HCT116 (cell line): Measurements from ENCODE around the gene EXOC6B. TPM values are rescaled to one million over a fixed set of nuclear protein-coding genes. Genes with fewer than 3 reads are reported as not detected.

Source experiments
- ATAC-seq: fragments of 200-7000 bp; cut with Tn5 transposase; 2 replicates; pipeline ENCODE4 v1.9.1; 2020; ENCODE audit warnings: mild to moderate bottlenecking, moderate library complexity
- BruUV-seq: library from RNA; stranded (reverse); fragments of 400-500 nt; replicated peaks from 2 replicates; lab custom pipeline; 2021; lab: Mats Ljungman, UMichigan
- CTCF ChIA-PET: fragments of 300-600 bp; sonication (Branson Sonifier 250); formaldehyde crosslinking; loops from one replicate; lab custom pipeline; 2021; ENCODE audit warnings: antibody characterized with exemption; lab: Charles Lee
- POLR2A ChIA-PET: fragments of 300-600, 350-600 bp; sonication (Branson Sonifier 250); formaldehyde crosslinking; loops from one replicate; lab custom pipeline; 2021; ENCODE audit warnings: antibody characterized with exemption; lab: Charles Lee
- RAD21 ChIA-PET, 2 experiments: fragments of 300-600 bp; sonication (Branson Sonifier 250); formaldehyde crosslinking; loops; one replicate each; lab custom pipeline; 2023; ENCODE audit warnings: low total read pairs in 2 of 2; ENCODE audit not compliant: uncharacterized antibody in 2 of 2, unreplicated experiment in 2 of 2, low non-redundant PET in 1 of 2; lab: Charles Lee
- DNase-seq: peaks from one replicate; pipeline ENCODE4 v3.0.0-alpha.2; 2010; ENCODE audit warnings: low read depth, low spot score
- H2AFZ ChIP-seq: fragments of 200-600 bp; shearing (Covaris generic), sonication (generic); 2 replicates; pipeline ENCODE4 v1.6.1; 2017; ENCODE audit warnings: low read depth, mixed run types, mixed read lengths, antibody characterized with exemption, low read length; ENCODE audit not compliant: poor library complexity, severe bottlenecking
- H3K27ac ChIP-seq: 2 replicates; pipeline ENCODE4 v1.5.1; 2012; ENCODE audit warnings: low read depth, low read length
- H3K27me3 ChIP-seq: fragments of 200-600 bp; sonication (generic); 2 replicates; pipeline ENCODE4 v1.6.1; 2016; ENCODE audit warnings: mixed run types, low read length, mixed read lengths; ENCODE audit not compliant: insufficient read depth
- H3K36me3 ChIP-seq, 2 experiments: fragments of 200-500 bp in 1 of 2; fragments of 200-600 bp in 1 of 2; sonication (Bioruptor generic) in 1 of 2; sonication (generic) in 1 of 2; 2 replicates each; pipeline versions ENCODE4 v1.5.1 to v1.6.1; 2014 to 2016; ENCODE audit warnings: low read length in 2 of 2, inconsistent platforms in 1 of 2, mixed read lengths in 1 of 2, mixed run types in 1 of 2; ENCODE audit not compliant: insufficient read depth in 2 of 2, control insufficient read depth in 1 of 2
- H3K4me1 ChIP-seq, 2 experiments: fragments of 200-600 bp in 1 of 2; sonication (generic) in 1 of 2; 2 replicates each; pipeline versions ENCODE4 v1.5.1 to v1.6.1; 2012 to 2017; ENCODE audit warnings: low read length in 2 of 2, inconsistent platforms in 1 of 2, mild to moderate bottlenecking in 1 of 2, mixed read lengths in 1 of 2, mixed run types in 1 of 2, moderate library complexity in 1 of 2; ENCODE audit not compliant: insufficient read depth in 2 of 2, control insufficient read depth in 1 of 2
- H3K4me2 ChIP-seq: fragments of 200-600 bp; sonication (generic); 2 replicates; pipeline ENCODE4 v1.6.1; 2017; ENCODE audit warnings: mixed run types, low read length, mixed read lengths
- H3K4me3 ChIP-seq, 2 experiments: fragments of 200-600 bp in 1 of 2; sonication (generic) in 1 of 2; replicated peaks in 1 of 2; 2 replicates each; pipeline ENCODE4 v1.5.1; 2011 to 2016; ENCODE audit warnings: low read length in 2 of 2, control low read depth in 1 of 2, low read depth in 1 of 2, mild to moderate bottlenecking in 1 of 2, mixed read lengths in 1 of 2, mixed run types in 1 of 2
- H3K79me2 ChIP-seq: fragments of 200-600 bp; sonication (generic); 2 replicates; pipeline ENCODE4 v1.6.1; 2017; ENCODE audit warnings: mild to moderate bottlenecking, mixed run types, low read length, moderate library complexity, mixed read lengths; ENCODE audit not compliant: insufficient read depth
- H3K9ac ChIP-seq: fragments of 200-600 bp; sonication (generic); 2 replicates; pipeline ENCODE4 v1.6.1; 2016; ENCODE audit warnings: low read length, mixed read lengths
- H3K9me2 ChIP-seq: fragments of 200-600 bp; sonication (generic), shearing (Covaris generic); 2 replicates; pipeline ENCODE4 v1.6.1; 2017; ENCODE audit warnings: mixed run types, mild to moderate bottlenecking, moderate library complexity; ENCODE audit not compliant: insufficient read depth
- H3K9me3 ChIP-seq, 2 experiments: fragments of 200-500 bp in 1 of 2; fragments of 200-600 bp in 1 of 2; sonication (Bioruptor generic) in 1 of 2; sonication (generic) in 1 of 2; 2 replicates each; pipeline ENCODE4 v1.6.1; 2014 to 2017; ENCODE audit warnings: low read length in 2 of 2, mixed read lengths in 2 of 2, inconsistent platforms in 1 of 2, low read depth in 1 of 2, mild to moderate bottlenecking in 1 of 2, mixed run types in 1 of 2, moderate library complexity in 1 of 2; ENCODE audit not compliant: control insufficient read depth in 1 of 2, insufficient read depth in 1 of 2
- H4K20me1 ChIP-seq: fragments of 200-600 bp; sonication (generic), shearing (Covaris generic); 2 replicates; pipeline ENCODE4 v1.6.1; 2017; ENCODE audit warnings: mixed run types, mild to moderate bottlenecking, moderate library complexity; ENCODE audit not compliant: insufficient read depth
- CBX3 ChIP-seq: IDR thresholded peaks from 2 replicates; pipeline ENCODE4 v1.6.1; 2012; ENCODE audit warnings: low read depth
- EZH2phosphoT487 ChIP-seq: fragments of 200-600 bp; IDR thresholded peaks from 2 replicates; pipeline ENCODE4 v1.6.1; 2018; ENCODE audit warnings: antibody characterized with exemption, borderline replicate concordance
- REST ChIP-seq: IDR thresholded peaks from 2 replicates; pipeline ENCODE4 v1.6.1; 2012; ENCODE audit warnings: low read depth
- SIN3A ChIP-seq: IDR thresholded peaks from 2 replicates; pipeline ENCODE4 v1.6.1; 2012; ENCODE audit warnings: low read depth
- SP1 ChIP-seq: IDR thresholded peaks from 2 replicates; pipeline ENCODE4 v1.6.1; 2012; ENCODE audit warnings: low read depth
- TCF7L2 ChIP-seq: IDR thresholded peaks from 2 replicates; pipeline ENCODE4 v1.7.0; 2011; ENCODE audit warnings: borderline replicate concordance, inconsistent platforms; ENCODE audit not compliant: insufficient read depth, insufficient read length; ENCODE audit errors: extremely low read depth
- YY1 ChIP-seq: IDR thresholded peaks from 2 replicates; pipeline ENCODE4 v1.6.1; 2011; ENCODE audit warnings: low read length, low read depth, moderate library complexity, mild to moderate bottlenecking; ENCODE audit not compliant: insufficient replicate concordance; ENCODE audit errors: extremely low read depth
- intact Hi-C: fragments of 100-400 bp; cut with micrococcal nuclease; formaldehyde crosslinking; loops from 2 replicates; pipeline ENCODE4 v1.10.0; 2022
- total RNA-seq: library from RNA; stranded (reverse); gene quantifications from one replicate; pipeline ENCODE4 v1.2.1, GENCODE V29; 2021; ENCODE audit not compliant: unreplicated experiment

Gene EXOC6B
- total RNA-seq, 1 experiment from 2014 or later: 25.4 TPM

DNA sequence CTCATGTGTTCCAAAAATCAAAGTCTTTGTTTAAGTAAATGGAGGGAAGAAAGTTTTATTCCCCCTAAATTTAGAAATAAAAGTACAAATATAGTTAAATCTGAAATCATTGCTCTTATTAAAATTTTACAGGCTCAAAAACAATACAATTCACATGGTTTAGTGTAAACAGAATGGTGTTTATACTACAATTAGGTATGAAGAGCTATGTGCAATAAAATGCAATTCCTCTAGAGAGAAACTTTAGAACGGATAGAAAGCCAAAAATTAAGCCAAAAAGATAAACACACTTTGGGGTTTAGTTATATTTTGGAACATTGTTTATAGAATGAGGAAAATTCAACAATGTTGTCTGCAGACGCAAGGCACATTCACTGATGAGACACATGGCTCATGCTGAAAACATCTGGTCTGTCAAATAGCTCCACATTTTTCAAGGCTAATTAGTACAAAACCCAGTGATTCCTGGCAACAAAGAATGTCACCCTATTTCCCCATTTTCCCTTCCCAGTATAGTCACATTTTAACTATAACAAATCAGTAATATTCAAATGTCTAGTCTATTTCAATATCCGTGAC, 103.3 kb downstream of the EXOC6B start (continued):
- no peak for TF ChIP-seq REST
- TF ChIP-seq TCF7L2: no peak

DNA sequence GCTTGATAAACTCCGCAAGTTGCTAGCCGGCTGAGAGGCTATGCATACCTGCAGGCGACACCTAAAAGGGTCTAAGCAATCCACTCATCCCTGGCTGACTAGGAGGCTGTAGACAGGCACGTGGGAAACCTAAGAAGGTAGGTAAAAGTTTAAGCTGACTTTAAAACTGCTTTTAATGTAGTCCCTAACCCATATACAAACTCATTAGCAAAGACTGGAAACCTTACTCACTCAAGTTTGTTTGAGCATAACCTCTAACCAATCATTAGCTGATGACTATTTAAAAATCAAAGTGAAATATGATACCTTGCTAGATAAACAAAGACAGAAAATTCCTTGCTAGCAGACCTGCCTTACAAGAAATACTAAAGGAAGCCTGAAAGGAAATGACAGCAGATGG, 106.4 kb downstream of the EXOC6B start:
- H4K20me1 ChIP-seq: no peaks in the 10 kb centered on the region
- no peaks in the 10 kb centered on the region for H3K9me2 ChIP-seq
- H3K4me2 ChIP-seq: peak overlapping the region; percentile 30
- no peak overlapping the region for H3K4me3 ChIP-seq
- no peaks in the 10 kb centered on the region for H3K27me3 ChIP-seq
- H3K79me2 ChIP-seq: no peaks in the 10 kb centered on the region
- H3K9ac ChIP-seq: no peak overlapping the region
- CTCF ChIA-PET: no interaction called here
- RAD21 ChIA-PET: no interaction called here
- no peak overlapping the region for H3K27ac ChIP-seq
- H2AFZ ChIP-seq: no peak overlapping the region
- peaks cover 8% of the 10 kb centered on the region in 2 experiments for H3K4me1 ChIP-seq
- intact Hi-C loops: no loop called here
- no TSS peak for BruUV-seq
- no peaks in the 10 kb centered on the region for H3K36me3 ChIP-seq
- no peak; the same call in 1 of the 2 replicates for ATAC-seq
- no peaks in the 10 kb centered on the region for H3K9me3 ChIP-seq
- TF ChIP-seq SIN3A: no peak
- TF ChIP-seq CBX3: no peak
- TF ChIP-seq SP1: no peak
- TF ChIP-seq YY1: no peak
- TF ChIP-seq EZH2phosphoT487: no peak
- POLR2A ChIA-PET: no interaction called here
- DNase-seq: no peak
